Glomerular visceral epithelial cell (primary cell): ENCODE measurements around the gene CAP2.
"Not testable (repeated sequence)": the region's sequence is repeated elsewhere in the genome, so short reads cannot be mapped to it uniquely, and the experiment has no call there.

Experiments used
- DNase-seq: peaks from one replicate; pipeline ENCODE4 v3.0.0-alpha.2; 2016; ENCODE audit errors: extremely low spot score

Gene CAP2

DNA sequence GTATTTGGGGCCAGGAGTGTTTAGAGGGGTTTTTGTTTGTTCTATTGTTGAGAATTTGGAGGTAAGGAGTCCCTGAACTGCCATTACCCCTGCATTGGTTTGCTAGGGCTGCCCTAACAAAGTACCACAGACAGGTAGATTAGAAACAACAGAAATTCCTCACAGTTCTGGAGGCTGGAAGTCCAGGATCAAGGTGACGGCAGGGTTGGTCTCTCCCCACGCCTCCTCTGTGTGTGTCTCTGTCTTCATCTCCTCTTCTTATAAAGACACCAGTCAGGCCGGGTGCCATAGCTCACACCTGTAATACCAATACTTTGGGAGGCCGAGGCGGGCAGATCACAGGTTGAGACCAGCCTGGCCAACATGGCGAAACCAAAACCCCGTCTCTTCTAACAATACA is 109.7 kb downstream of the CAP2 start:
- no peak for DNase-seq

GRCh38 chr6:17504005-17504404 is 110.6 kb downstream of the CAP2 start:
- DNase-seq = no peak

DNA sequence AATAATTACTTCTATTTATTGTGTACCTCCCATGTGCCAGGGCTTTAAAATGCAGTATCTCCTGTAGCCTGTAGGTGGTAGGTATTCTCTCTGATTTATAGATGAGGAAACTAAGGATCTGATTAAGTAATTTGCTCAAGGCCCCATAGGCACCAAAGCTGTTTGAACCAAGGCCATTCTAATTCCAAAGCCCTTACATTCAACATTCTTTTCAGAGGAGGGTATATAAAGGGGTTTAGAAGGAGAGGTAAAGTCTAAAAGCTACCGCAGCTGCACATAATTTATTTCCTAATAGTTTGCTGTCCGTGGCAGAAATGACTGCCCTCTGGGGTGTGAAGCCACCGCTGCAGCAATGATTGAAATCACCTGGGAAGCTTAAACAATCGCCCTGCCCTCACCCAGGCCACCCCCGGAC is 111.7 kb downstream of the CAP2 start:
- DNase-seq = peak; percentile 9

- peak; percentile 20 for DNase-seq
Observed at GRCh38 chr6:17505767-17506280, 112.4 kb downstream of the CAP2 start.

DNA sequence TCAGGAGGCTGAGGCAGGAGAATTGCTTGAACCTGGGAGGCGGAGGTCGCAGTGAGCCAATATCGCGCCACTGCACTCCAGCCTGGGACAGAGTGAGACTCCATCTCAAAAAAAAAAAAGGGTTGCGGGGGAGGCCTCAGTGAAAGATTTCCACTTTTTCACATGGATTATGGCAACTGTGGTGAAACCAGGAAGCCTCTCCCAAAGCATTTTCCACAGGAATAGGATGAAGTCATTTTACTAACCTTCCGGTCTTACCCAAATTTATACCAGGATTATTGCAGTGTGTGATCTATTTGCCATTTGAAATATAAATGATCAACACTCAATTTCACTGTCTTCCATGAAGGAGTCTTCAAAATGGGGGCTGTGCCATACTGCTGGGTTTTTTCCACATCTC is 113.1 kb downstream of the CAP2 start:
- DNase-seq = no peak

DNA sequence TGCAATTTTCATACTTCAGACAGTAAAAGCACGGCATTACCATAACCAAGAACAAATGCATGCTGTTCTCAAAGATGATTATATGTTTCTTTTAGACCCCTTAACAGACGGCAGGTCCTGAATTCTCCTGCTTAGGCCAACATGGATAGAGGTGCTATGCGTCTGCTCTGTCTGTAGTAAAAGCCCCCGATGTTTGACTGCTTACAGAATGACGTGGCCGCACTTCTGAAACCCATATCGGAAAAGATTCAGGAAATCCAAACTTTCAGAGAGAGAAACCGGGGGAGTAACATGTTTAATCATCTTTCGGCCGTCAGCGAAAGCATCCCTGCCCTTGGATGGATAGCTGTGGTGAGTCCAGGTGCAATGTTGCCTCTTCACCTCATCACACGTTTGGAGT is 113.6 kb downstream of the CAP2 start:
- DNase-seq = no peak

GRCh38 chr6:17511084-17511483 is 117.7 kb downstream of the CAP2 start:
- DNase-seq = no peak

- no peak for DNase-seq
Observed at GRCh38 chr6:17511580-17511979, 118.2 kb downstream of the CAP2 start.

DNA sequence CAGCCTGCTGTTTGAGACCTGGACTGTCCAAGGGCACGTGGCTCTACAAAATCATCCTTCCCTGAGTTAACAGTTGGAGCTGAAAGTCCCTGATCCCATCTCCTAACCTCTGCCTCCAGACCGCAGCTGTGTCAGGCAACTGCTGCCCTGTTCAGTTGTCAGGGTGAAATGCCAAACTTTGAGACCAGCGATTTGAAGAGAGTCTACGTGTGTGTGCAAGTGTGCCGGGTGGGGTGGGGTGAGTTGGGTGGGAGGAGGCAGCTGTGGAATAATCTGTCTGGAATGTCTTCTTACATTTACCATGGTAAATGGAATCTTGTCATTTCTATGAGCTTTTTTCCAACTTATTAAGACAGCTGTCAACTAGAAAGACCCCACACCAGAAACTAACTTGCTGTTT is 125.7 kb downstream of the CAP2 start:
- no peak for DNase-seq

DNA sequence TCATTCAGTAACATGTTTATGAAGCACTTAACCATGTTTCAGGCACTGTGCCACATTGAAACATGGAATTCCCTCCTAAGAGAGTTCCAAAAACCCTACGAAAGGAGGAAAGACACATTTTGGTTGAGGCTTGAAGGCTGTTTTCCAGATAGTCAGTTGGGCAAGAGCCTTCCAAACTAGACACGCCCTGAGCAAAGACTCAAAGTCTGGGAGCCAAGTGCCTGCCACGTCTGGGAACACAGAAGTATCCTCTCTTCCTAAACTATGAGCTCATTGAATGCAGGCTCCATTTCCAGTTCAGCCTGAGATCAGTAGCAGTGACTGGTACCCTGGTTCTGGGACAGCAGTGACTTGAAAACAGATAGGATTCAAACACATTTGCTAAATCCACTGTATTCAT is 132.2 kb downstream of the CAP2 start:
- no peak for DNase-seq

GRCh38 chr6:17527076-17527475 is 133.7 kb downstream of the CAP2 start:
- DNase-seq = no peak

DNA sequence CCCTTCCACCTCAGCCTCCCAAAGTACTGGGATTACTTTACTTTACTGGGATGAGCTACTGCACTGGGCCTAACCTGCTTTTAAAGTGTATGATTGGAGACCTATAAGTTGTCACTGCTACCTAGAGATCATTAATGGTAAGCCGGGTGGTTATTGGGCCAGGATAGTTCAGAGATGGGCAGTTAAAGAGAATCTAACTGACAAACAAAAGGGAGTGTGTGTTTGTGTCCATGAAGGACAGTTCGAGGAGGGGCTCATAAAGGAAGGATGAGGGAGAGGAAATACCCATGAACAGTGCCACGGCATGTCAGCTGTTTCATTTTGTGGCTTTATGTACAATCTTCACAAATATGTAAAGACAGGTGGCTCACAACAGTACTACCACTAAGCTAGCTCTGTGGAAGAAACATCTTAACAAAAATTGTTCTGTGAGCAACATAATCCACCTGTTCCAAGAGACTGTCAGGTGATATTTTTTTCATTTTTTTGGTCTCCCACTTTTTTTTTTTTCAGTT is 137.0 kb downstream of the CAP2 start:
- no peak for DNase-seq

- no peak for DNase-seq
Observed at GRCh38 chr6:17536586-17536985, 143.2 kb downstream of the CAP2 start.

- no peak for DNase-seq
Observed at GRCh38 chr6:17542243-17542642, 148.8 kb downstream of the CAP2 start.

DNA sequence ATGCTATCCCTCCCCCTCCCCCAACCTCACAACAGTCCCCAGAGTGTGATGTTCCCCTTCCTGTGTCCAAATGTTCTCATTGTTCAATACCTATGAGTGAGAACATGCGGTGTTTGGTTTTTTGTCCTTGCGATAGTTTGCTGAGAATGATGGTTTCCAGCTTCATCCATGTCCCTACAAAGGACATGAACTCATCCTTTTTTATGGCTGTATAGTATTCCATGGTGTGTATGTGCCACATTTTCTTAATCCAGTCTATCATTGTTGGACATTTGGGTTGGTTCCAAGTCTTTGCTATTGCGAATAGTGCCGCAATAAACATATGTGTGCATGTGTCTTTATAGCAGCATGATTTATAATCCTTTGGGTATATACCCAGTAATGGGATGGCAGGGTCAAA is 152.3 kb downstream of the CAP2 start:
- not testable (repeated sequence) for DNase-seq

DNA sequence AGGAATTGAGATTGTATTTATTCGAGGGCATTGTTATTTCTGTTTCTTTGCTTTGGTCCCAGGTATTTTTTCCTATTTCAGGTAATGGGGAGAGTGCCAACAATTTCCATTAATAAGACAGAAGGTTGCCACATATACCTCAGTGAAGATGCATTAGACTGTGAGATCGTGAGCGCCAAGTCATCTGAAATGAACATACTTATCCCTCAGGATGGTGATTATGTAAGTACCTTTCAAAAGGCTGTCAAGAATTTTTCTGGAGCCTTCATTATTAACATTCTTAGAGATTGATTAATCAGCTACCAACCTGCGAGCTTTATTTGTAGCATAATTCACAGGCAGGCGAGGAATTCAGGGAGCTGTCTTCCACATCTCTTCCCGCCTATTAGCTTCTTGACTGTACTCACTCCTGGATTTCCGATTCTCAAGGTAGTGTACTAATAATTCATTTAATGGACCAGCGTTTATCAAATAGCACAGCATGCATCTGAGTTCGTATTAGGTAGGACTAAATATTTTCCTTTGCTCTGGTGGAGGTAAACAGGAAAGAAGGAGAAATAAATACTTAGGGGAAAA is 158.1 kb downstream of the CAP2 start:
- no peak for DNase-seq

DNA sequence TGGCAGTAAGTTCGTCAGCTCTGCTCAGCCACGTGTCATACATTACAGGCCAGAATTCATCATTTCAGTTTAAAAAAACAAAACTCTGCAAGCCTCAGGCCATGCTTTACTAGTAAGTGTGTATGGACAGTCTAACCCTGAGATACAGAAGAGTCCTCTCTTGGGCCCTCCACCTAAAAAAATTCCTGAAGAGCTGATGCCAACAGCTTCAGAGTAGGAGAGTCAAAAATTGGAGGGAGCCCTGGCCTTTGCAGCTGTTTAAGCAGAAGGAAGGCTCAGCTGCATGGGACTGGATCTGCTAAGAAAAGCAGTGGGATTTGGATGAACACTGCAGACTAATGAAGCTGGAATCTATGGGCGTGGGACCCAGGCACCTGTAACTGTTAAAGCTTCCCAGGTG is 159.5 kb downstream of the CAP2 start:
- no peak for DNase-seq

- DNase-seq = no peak
Observed at GRCh38 chr6:17556014-17556413, 162.6 kb downstream of the CAP2 start.

DNA sequence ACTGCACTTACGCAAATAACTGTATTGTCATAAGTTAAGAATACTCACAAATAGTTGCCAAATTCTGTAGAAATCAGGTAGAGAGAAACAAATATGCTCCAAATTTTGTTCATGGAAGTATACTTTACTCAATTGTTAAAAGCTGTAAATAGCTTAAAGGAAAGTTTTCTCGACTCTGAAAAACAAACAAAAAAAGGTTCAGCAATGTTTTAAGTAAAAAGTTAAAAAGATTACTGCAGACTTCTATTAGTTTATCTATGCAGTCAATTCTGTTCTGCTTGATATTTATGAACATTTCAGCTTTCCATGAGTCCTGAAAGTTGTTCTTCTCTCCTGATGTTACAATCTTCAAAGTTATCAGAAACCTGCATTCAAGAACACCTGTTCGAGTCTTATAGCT is 169.2 kb downstream of the CAP2 start:
- DNase-seq = no peak

GRCh38 chr6:17565399-17565798 is 172.0 kb downstream of the CAP2 start:
- DNase-seq = no peak

GRCh38 chr6:17574866-17575560 is 181.6 kb downstream of the CAP2 start:
- DNase-seq = peak; percentile 12

DNA sequence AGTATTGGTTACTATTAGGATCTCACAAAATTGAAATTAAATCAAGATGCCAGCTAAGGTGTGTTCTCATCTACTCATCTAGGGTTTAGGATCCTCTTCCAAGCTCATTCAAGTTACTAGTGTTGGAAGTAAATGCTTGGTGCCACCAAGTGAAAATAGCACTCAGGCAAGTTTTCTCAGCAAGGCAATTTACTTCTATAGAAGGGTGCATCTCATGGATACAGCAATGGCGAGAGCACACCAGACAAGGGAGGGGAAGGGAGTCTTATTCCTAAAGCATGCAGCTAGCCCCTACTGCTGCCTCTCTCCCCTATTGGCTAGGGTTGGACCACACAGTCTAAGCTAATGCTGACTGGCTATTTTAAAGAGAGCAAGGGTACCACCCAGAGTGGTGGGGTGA is 183.7 kb downstream of the CAP2 start:
- no peak for DNase-seq

- no peak for DNase-seq
Observed at GRCh38 chr6:17580518-17581048, 187.2 kb downstream of the CAP2 start.
